Type B pancreatic cell (in vitro differentiated cells): Measurements from ENCODE around the gene DVL1. TPM values are rescaled to one million over a fixed set of nuclear protein-coding genes. Genes with fewer than 3 reads are reported as not detected.

Experiments
- DNase-seq: peaks from one replicate; pipeline ENCODE4 v3.0.0; 2021; ENCODE audit warnings: mixed read lengths; ENCODE audit not compliant: unreplicated experiment; ENCODE audit errors: extremely low spot score
- H3K27ac Mint-ChIP-seq: 2 replicates; pipeline ENCODE4 v1.8.0; 2021; ENCODE audit warnings: mild to moderate bottlenecking, mixed read lengths
- H3K27me3 Mint-ChIP-seq: 2 replicates; pipeline ENCODE4 v1.8.0; 2021; ENCODE audit warnings: mixed read lengths
- H3K36me3 Mint-ChIP-seq: 2 replicates; pipeline ENCODE4 v1.8.0; 2021; ENCODE audit warnings: mixed read lengths
- H3K4me1 Mint-ChIP-seq: one replicate; pipeline ENCODE4 v1.8.0; 2021; ENCODE audit warnings: mixed read lengths; ENCODE audit not compliant: unreplicated experiment
- H3K4me3 Mint-ChIP-seq: 2 replicates; pipeline ENCODE4 v1.8.0; 2021; ENCODE audit warnings: mild to moderate bottlenecking, mixed read lengths
- H3K9me3 Mint-ChIP-seq: 2 replicates; pipeline ENCODE4 v1.8.0; 2021; ENCODE audit warnings: mixed read lengths
- CTCF ChIP-seq: fragments of 200-600 bp; sonication (generic); conservative IDR thresholded peaks from 2 replicates; pipeline ENCODE4 v1.5.0; 2021; ENCODE audit warnings: antibody characterized with exemption, mild to moderate bottlenecking
- total RNA-seq: library from RNA; stranded (reverse); gene quantifications from 2 replicates; pipeline ENCODE4 v1.2.1, GENCODE V29; 2021; ENCODE audit warnings: low replicate concordance

Gene DVL1
- total RNA-seq, 1 donor from 2014 or later, result 62.8 TPM

GRCh38 chr1:1336446-1336845 is 12.8 kb downstream of the DVL1 start:
- Mint-ChIP-seq H3K4me1 (no peaks in the 10 kb centered on the region), H3K9me3 (no peaks in the 10 kb centered on the region), H3K4me3 (no peak overlapping the region), H3K36me3 (peaks cover 10% of the 10 kb centered on the region), H3K27ac (no peak overlapping the region), H3K27me3 (no peaks in the 10 kb centered on the region)
- no peak for TF ChIP-seq CTCF
- DNase-seq, result no peak

- Mint-ChIP-seq H3K4me3 (no peak overlapping the region), H3K9me3 (no peaks in the 10 kb centered on the region), H3K27ac (no peak overlapping the region), H3K27me3 (no peaks in the 10 kb centered on the region), H3K4me1 (no peaks in the 10 kb centered on the region), H3K36me3 (peaks cover 4% of the 10 kb centered on the region)
- DNase-seq, result no peak
- TF ChIP-seq CTCF, result no peak
These were observed 13.4 kb downstream of the DVL1 start for GRCh38 chr1:1335792-1336248.

- no peak for DNase-seq
- Mint-ChIP-seq H3K4me3 (no peak overlapping the region), H3K27me3 (no peaks in the 10 kb centered on the region), H3K9me3 (no peaks in the 10 kb centered on the region), H3K4me1 (no peaks in the 10 kb centered on the region), H3K27ac (no peak overlapping the region), H3K36me3 (no peaks in the 10 kb centered on the region)
- TF ChIP-seq CTCF, result no peak
These were observed 13.9 kb downstream of the DVL1 start for GRCh38 chr1:1335283-1335682.

GRCh38 chr1:1334835-1335234 is 14.4 kb downstream of the DVL1 start:
- Mint-ChIP-seq H3K4me3 (no peak overlapping the region), H3K27ac (no peak overlapping the region), H3K27me3 (no peaks in the 10 kb centered on the region), H3K4me1 (no peaks in the 10 kb centered on the region), H3K9me3 (no peaks in the 10 kb centered on the region), H3K36me3 (no peaks in the 10 kb centered on the region)
- TF ChIP-seq CTCF, result no peak
- DNase-seq, result no peak

GRCh38 chr1:1333551-1334241 is 15.5 kb downstream of the DVL1 start:
- no peak for TF ChIP-seq CTCF
- Mint-ChIP-seq H3K27ac (no peak overlapping the region), H3K27me3 (no peaks in the 10 kb centered on the region), H3K9me3 (no peaks in the 10 kb centered on the region), H3K4me3 (no peak overlapping the region), H3K36me3 (no peaks in the 10 kb centered on the region), H3K4me1 (no peaks in the 10 kb centered on the region)
- no peak for DNase-seq
